HepG2 (cell line): ENCODE measurements around the gene MYL11. TPM values are rescaled to one million over a fixed set of nuclear protein-coding genes. Genes with fewer than 3 reads are reported as not detected.

ENCODE experiments used
- ASH2L ChIP-seq: fragments of 300-600, 200-600 bp; sonication (generic); IDR thresholded peaks from 2 replicates; pipeline ENCODE4 v1.7.0; 2017; ENCODE audit warnings: low read depth, mild to moderate bottlenecking, moderate library complexity, mixed read lengths, low read length; ENCODE audit not compliant: insufficient read length
- GATA4 ChIP-seq: sonication (generic); IDR thresholded peaks from 2 replicates; pipeline ENCODE4 v1.6.1; 2016; ENCODE audit warnings: antibody characterized with exemption, low read depth, borderline replicate concordance
- IKZF1 ChIP-seq: fragments of 450-650 bp; IDR thresholded peaks from 2 replicates; pipeline ENCODE4 v1.7.1; 2016
- JUN ChIP-seq: sonication (generic); formaldehyde crosslinking; IDR thresholded peaks from 2 replicates; pipeline ENCODE4 v1.4.0; 2020; ENCODE audit warnings: mild to moderate bottlenecking, missing genetic modification reagents
- KLF6 ChIP-seq: IDR thresholded peaks from 2 replicates; pipeline ENCODE4 v1.8.0; 2016; ENCODE audit warnings: missing biosample characterization, missing genetic modification reagents
- NCOA1 ChIP-seq: sonication (generic); formaldehyde crosslinking; IDR thresholded peaks from 2 replicates; pipeline ENCODE4 v1.9.0; 2021; ENCODE audit warnings: missing genetic modification reagents
- POLR2A ChIP-seq, 2 experiments: IDR thresholded peaks; 2 replicates each; pipeline ENCODE4 v1.6.1; 2011; ENCODE audit warnings: low read depth in 2 of 2, low read length in 2 of 2, mild to moderate bottlenecking in 1 of 2, moderate library complexity in 1 of 2; ENCODE audit not compliant: insufficient read depth in 1 of 2
- RARG ChIP-seq: sonication (generic); formaldehyde crosslinking; IDR thresholded peaks from 2 replicates; pipeline ENCODE4 v1.4.0; 2020; ENCODE audit warnings: low read depth, mild to moderate bottlenecking, missing genetic modification reagents
- REXO4 ChIP-seq: sonication (generic); formaldehyde crosslinking; IDR thresholded peaks from 2 replicates; pipeline ENCODE4 v1.8.0; 2022; ENCODE audit warnings: missing genetic modification reagents, mild to moderate bottlenecking, borderline replicate concordance
- TCF7L2 ChIP-seq: IDR thresholded peaks from 2 replicates; pipeline ENCODE4 v1.6.1; 2011; ENCODE audit warnings: mild to moderate bottlenecking, low read depth, low read length, moderate library complexity
- ZBTB2 ChIP-seq: sonication (generic); formaldehyde crosslinking; IDR thresholded peaks from 2 replicates; pipeline ENCODE4 v1.8.0; 2022; ENCODE audit warnings: low read depth, missing genetic modification reagents
- ZFP90 ChIP-seq: sonication (generic); formaldehyde crosslinking; IDR thresholded peaks from 2 replicates; pipeline ENCODE4 v1.8.0; 2022; ENCODE audit warnings: missing genetic modification reagents, mild to moderate bottlenecking, inconsistent platforms, borderline replicate concordance
- ZNF20 ChIP-seq: sonication (generic); formaldehyde crosslinking; IDR thresholded peaks from 2 replicates; pipeline ENCODE4 v1.4.0; 2020; ENCODE audit warnings: mild to moderate bottlenecking, moderate library complexity, missing genetic modification reagents
- ZNF225 ChIP-seq: sonication (generic); formaldehyde crosslinking; IDR thresholded peaks from 2 replicates; pipeline ENCODE4 v1.4.0; 2020; ENCODE audit warnings: mild to moderate bottlenecking, missing genetic modification reagents
- ZNF232 ChIP-seq: sonication (generic); formaldehyde crosslinking; IDR thresholded peaks from 2 replicates; pipeline ENCODE4 v1.4.0; 2020; ENCODE audit warnings: missing genetic modification reagents, borderline replicate concordance
- ZNF234 ChIP-seq: sonication (generic); formaldehyde crosslinking; conservative IDR thresholded peaks from 2 replicates; pipeline ENCODE4 v1.5.1; 2020; ENCODE audit warnings: mild to moderate bottlenecking, missing genetic modification reagents
- ZNF350 ChIP-seq: sonication (generic); formaldehyde crosslinking; IDR thresholded peaks from 2 replicates; pipeline ENCODE4 v1.4.0; 2020; ENCODE audit warnings: mild to moderate bottlenecking, low read depth, missing genetic modification reagents, borderline replicate concordance
- ZNF558 ChIP-seq: sonication (generic); formaldehyde crosslinking; IDR thresholded peaks from 2 replicates; pipeline ENCODE4 v1.9.0; 2022; ENCODE audit warnings: mild to moderate bottlenecking, missing genetic modification reagents, borderline replicate concordance
- ZNF605 ChIP-seq: sonication (generic); formaldehyde crosslinking; IDR thresholded peaks from 2 replicates; pipeline ENCODE4 v1.8.0; 2022; ENCODE audit warnings: mild to moderate bottlenecking, missing genetic modification reagents
- ZNF800 ChIP-seq: sonication (generic); formaldehyde crosslinking; IDR thresholded peaks from 2 replicates; pipeline ENCODE4 v1.4.0; 2020; ENCODE audit warnings: missing genetic modification reagents
- ZNF878 ChIP-seq: sonication (generic); formaldehyde crosslinking; IDR thresholded peaks from 2 replicates; pipeline ENCODE4 v1.8.1; 2023; ENCODE audit warnings: mild to moderate bottlenecking, missing genetic modification reagents, moderate library complexity
- polyA plus RNA-seq, 8 experiments: library from polyadenylated mRNA; depleted of rRNA in 3 of 8; stranded (reverse) in 7 of 8; unstranded in 1 of 8; fragments of >200 nt; fragmentation: Illumina TruSeq in 4 of 8; extraction: Trizol in 4 of 8; gene quantifications; 2 replicates each; pipeline versions ENCODE4 v1.2.1 to v1.2.3, GENCODE V29; 2011 to 2016; ENCODE audit warnings: low read depth in 4 of 8, missing spikeins in 1 of 8, mixed read lengths in 1 of 8; ENCODE audit not compliant: insufficient read depth in 1 of 8
- total RNA-seq, 5 experiments: library from RNA; depleted of rRNA; stranded (reverse); fragments of >200 nt; fragmentation: Illumina TruSeq; extraction: Trizol; gene quantifications; 2 replicates each; pipeline ENCODE4 v1.2.3, GENCODE V29; 2016; ENCODE audit warnings: low read depth in 1 of 5
- TF ChIP-seq, protein P1 (sequence below): sonication (generic); formaldehyde crosslinking; IDR thresholded peaks from 2 replicates; pipeline ENCODE4 v1.9.0; 2021; ENCODE audit warnings: missing genetic modification reagents, borderline replicate concordance
- TF ChIP-seq, protein P2 (sequence below): sonication (generic); formaldehyde crosslinking; IDR thresholded peaks from 2 replicates; pipeline ENCODE4 v1.9.0; 2021; ENCODE audit warnings: missing genetic modification reagents, mild to moderate bottlenecking, borderline replicate concordance

Gene MYL11
- total and polyA plus RNA-seq, 2 of the 13 experiments (the other 11 are each of a cell fraction or from before 2014, with no cell fraction given), result not detected

DNA sequence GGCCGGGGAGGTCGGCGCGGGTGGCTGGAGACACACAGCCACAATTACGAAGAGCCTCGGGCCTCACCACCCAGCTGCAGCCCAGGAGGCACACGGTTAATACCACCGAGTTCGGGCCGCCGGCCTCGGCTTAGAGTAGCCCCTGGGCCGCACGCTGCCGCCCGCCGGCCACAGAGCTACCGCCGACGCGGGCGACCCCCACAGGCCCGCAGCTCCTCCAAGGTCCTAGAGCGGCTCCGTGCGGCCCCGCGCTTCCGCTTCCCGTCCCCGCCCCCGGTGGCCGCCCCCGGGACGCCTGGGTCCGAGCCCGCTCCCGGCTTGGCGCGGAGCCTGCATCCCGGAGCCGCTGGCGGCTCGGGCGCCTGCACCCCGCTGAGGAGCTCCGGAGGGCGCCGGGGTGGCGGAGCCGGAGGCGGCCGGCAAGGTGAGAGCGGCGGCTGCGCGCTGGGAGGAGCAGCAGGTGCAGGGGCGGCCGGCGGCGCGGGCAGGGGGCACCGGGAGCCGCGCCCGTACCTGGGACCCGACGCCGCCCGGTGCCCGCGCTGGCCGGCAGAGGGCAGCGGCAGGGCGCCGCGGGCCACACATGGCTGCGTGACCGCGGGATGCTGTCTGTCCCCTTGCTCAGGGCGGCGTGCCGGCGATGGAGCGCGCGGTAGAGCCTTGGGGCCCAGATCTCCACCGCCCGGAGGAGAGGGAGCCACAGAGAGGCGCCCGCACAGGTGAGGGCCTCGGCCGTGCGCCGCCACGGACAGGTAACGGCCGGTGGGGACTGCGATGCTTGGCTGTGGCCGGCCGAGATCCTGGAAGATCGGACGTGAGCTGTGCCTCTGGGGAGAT lies 20.8 kb downstream of the MYL11 start, which contains the start of gene ZNF48 (continued):
- TF ChIP-seq TCF7L2 (no peak), ZNF232 (CRISPR knock-in tag) (peak; percentile 21; the same call in 1 of the 2 replicates), ZNF605 (no peak; the same call in none of the 2 replicates), KLF6 (CRISPR knock-in tag) (peak; percentile 9; the same call in 1 of the 2 replicates), ZNF878 (CRISPR knock-in tag) (no peak), RARG (0 out of 2 replicates have a peak, but pooled peaks have one; percentile 43), ZNF234 (CRISPR knock-in tag) (no peak), ZNF20 (CRISPR knock-in tag) (no peak), GATA4 (peak; percentile 42; the same call in 1 of the 2 replicates), ZBTB2 (peak; percentile 99), ZNF558 (CRISPR knock-in tag) (peak; percentile 88), IKZF1 (no peak), REXO4 (CRISPR knock-in tag) (no peak; the same call in 1 of the 2 replicates), ASH2L (peak; percentile 96), ZNF350 (CRISPR knock-in tag) (peak; percentile 64; the same call in 1 of the 2 replicates), ZFP90 (CRISPR knock-in tag) (no peak), POLR2A (IDR thresholded peaks at IDR 0.05; ENCODE audit: insufficient read depth in 1 of 2, low read depth in 2 of 2, low read length in 2 of 2) (peak in 1 of 2 experiments; percentile 70; a peak in 3 of 4 replicates), ZNF225 (CRISPR knock-in tag) (peak; percentile 46), ZNF800 (CRISPR knock-in tag) (peak; percentile 69; the same call in 1 of the 2 replicates), JUN (CRISPR knock-in tag) (no peak), NCOA1 (CRISPR knock-in tag) (peak; percentile 65; the same call in 1 of the 2 replicates)
- TF ChIP-seq, protein P1, sequence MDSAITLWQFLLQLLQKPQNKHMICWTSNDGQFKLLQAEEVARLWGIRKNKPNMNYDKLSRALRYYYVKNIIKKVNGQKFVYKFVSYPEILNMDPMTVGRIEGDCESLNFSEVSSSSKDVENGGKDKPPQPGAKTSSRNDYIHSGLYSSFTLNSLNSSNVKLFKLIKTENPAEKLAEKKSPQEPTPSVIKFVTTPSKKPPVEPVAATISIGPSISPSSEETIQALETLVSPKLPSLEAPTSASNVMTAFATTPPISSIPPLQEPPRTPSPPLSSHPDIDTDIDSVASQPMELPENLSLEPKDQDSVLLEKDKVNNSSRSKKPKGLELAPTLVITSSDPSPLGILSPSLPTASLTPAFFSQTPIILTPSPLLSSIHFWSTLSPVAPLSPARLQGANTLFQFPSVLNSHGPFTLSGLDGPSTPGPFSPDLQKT, result no peak
- TF ChIP-seq, protein P2, sequence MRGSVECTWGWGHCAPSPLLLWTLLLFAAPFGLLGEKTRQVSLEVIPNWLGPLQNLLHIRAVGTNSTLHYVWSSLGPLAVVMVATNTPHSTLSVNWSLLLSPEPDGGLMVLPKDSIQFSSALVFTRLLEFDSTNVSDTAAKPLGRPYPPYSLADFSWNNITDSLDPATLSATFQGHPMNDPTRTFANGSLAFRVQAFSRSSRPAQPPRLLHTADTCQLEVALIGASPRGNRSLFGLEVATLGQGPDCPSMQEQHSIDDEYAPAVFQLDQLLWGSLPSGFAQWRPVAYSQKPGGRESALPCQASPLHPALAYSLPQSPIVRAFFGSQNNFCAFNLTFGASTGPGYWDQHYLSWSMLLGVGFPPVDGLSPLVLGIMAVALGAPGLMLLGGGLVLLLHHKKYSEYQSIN, result no peak
